GM12878 (cell line): ENCODE data around the gene NOP14. TPM values are rescaled to one million over a fixed set of nuclear protein-coding genes. Genes with fewer than 3 reads are reported as not detected.

Source experiments
- ATAC-seq: fragments of 200-7000 bp; cut with Tn5 transposase; 3 replicates; pipeline ENCODE4 v1.9.1; 2020; ENCODE audit warnings: mild to moderate bottlenecking, moderate library complexity
- BruUV-seq: library from RNA; stranded (reverse); fragments of 400-500 nt; replicated peaks from 2 replicates; lab custom pipeline; 2021; lab: Mats Ljungman, UMichigan
- CTCF ChIA-PET: fragments of 300-600 bp; sonication (Branson Sonifier 250); formaldehyde crosslinking; extraction: SDS; loops from one replicate; lab custom pipeline; 2021; ENCODE audit warnings: inconsistent platforms; lab: Yijun Ruan, JAX
- POLR2A ChIA-PET: fragments of 350-600 bp; formaldehyde crosslinking; extraction: SDS; loops from one replicate; lab custom pipeline; 2021; ENCODE audit warnings: inconsistent platforms; lab: Charles Lee
- RAD21 ChIA-PET: fragments of 300-600 bp; sonication (Branson Sonifier 250); formaldehyde crosslinking; loops from one replicate; lab custom pipeline; 2023; ENCODE audit warnings: antibody characterized with exemption; ENCODE audit not compliant: unreplicated experiment; lab: Charles Lee
- SMC1A ChIA-PET: fragments of 300-600 bp; sonication (Branson Sonifier 250); formaldehyde crosslinking; loops from one replicate; lab custom pipeline; 2023; ENCODE audit not compliant: unreplicated experiment, uncharacterized antibody; lab: Charles Lee
- DNase-seq: peaks from one replicate; pipeline ENCODE4 v3.0.0-alpha.2; 2011; ENCODE audit warnings: low read depth, low spot score
- FAIRE-seq: peaks from 3 replicates; lab custom pipeline; 2011; peaks lifted over from hg19 to GRCh38; lab: Jason Lieb, UNC
- H2AFZ ChIP-seq: 2 replicates; pipeline ENCODE4 v1.6.0; 2011; ENCODE audit warnings: low read depth, low read length, control low read depth; ENCODE audit not compliant: control insufficient read depth
- H3K27ac ChIP-seq: 2 replicates; pipeline ENCODE4 v1.5.1; 2011; ENCODE audit warnings: control low read depth; ENCODE audit not compliant: control insufficient read depth, insufficient read depth
- H3K27me3 ChIP-seq, 2 experiments: replicated peaks in 1 of 2; 2 replicates each; pipeline versions ENCODE4 v1.6.0 to v1.6.1; 2011; ENCODE audit warnings: low read length in 1 of 2; ENCODE audit not compliant: control insufficient read depth in 2 of 2, insufficient read depth in 2 of 2
- H3K36me3 ChIP-seq, 2 experiments: 2 replicates each; pipeline ENCODE4 v1.5.1; 2011; ENCODE audit warnings: low read length in 1 of 2; ENCODE audit not compliant: control insufficient read depth in 2 of 2, insufficient read depth in 2 of 2
- H3K4me1 ChIP-seq: 2 replicates; pipeline ENCODE4 v1.6.1; 2011; ENCODE audit warnings: mild to moderate bottlenecking, low read length, moderate library complexity, mixed read lengths; ENCODE audit not compliant: control insufficient read depth, insufficient read depth
- H3K4me2 ChIP-seq: 2 replicates; pipeline ENCODE4 v1.6.0; 2011; ENCODE audit warnings: control low read depth; ENCODE audit not compliant: control insufficient read depth, insufficient read depth
- H3K4me3 ChIP-seq: fragments of 200-600 bp; sonication (generic); 2 replicates; pipeline ENCODE4 v1.5.1; 2016
- H3K79me2 ChIP-seq: 2 replicates; pipeline ENCODE4 v1.6.0; 2011; ENCODE audit warnings: low read length; ENCODE audit not compliant: control insufficient read depth, insufficient read depth
- H3K9ac ChIP-seq: 2 replicates; pipeline ENCODE4 v1.8.0; 2011; ENCODE audit warnings: low read length, control low read depth, mixed read lengths; ENCODE audit not compliant: control insufficient read depth, insufficient read depth
- H3K9me3 ChIP-seq: replicated peaks from 3 replicates; pipeline ENCODE4 v1.5.1; 2011; ENCODE audit warnings: mild to moderate bottlenecking, low read length; ENCODE audit not compliant: control insufficient read depth, insufficient read depth
- H4K20me1 ChIP-seq: 2 replicates; pipeline ENCODE4 v1.6.0; 2011; ENCODE audit not compliant: control insufficient read depth, insufficient read depth
- CEBPB ChIP-seq, 2 experiments: fragments of 150-350 bp in 1 of 2; IDR thresholded peaks; 2 replicates each; pipeline ENCODE4 v1.6.1; 2012 to 2014; ENCODE audit warnings: low read depth in 2 of 2, low read length in 2 of 2, borderline replicate concordance in 1 of 2, inconsistent platforms in 1 of 2
- FOS ChIP-seq: IDR thresholded peaks from 3 replicates; pipeline ENCODE4 v1.6.1; 2011; ENCODE audit warnings: borderline replicate concordance; ENCODE audit not compliant: insufficient read length; ENCODE audit errors: extremely low read depth
- GATAD2B ChIP-seq: fragments of 450-650 bp; conservative IDR thresholded peaks from 2 replicates; pipeline ENCODE4 v1.6.1; 2017; ENCODE audit warnings: low read depth, mild to moderate bottlenecking, moderate library complexity
- IRF4 ChIP-seq: IDR thresholded peaks from 2 replicates; pipeline ENCODE4 v1.6.1; 2011; ENCODE audit warnings: low read depth, low read length
- JUNB ChIP-seq: IDR thresholded peaks from 2 replicates; pipeline ENCODE4 v1.6.1; 2016; ENCODE audit warnings: antibody characterized with exemption, mild to moderate bottlenecking
- MEF2A ChIP-seq: IDR thresholded peaks from 2 replicates; pipeline ENCODE4 v1.6.1; 2011; ENCODE audit warnings: low read depth, mild to moderate bottlenecking, low read length, moderate library complexity; ENCODE audit not compliant: insufficient read depth
- PAX8 ChIP-seq: fragments of 450-650 bp; IDR thresholded peaks from 2 replicates; pipeline ENCODE4 v1.6.1; 2017; ENCODE audit warnings: mild to moderate bottlenecking, moderate library complexity
- RELA ChIP-seq: fragments of 450-650 bp; IDR thresholded peaks from 2 replicates; pipeline ENCODE4 v1.8.0; 2014; ENCODE audit warnings: borderline replicate concordance; ENCODE audit not compliant: partially characterized antibody
- SMAD1 ChIP-seq: fragments of 450-650 bp; IDR thresholded peaks from 2 replicates; pipeline ENCODE4 v1.6.1; 2018; ENCODE audit warnings: mild to moderate bottlenecking, low read depth; ENCODE audit not compliant: partially characterized antibody
- ZZZ3 ChIP-seq: IDR thresholded peaks from 2 replicates; pipeline ENCODE4 v1.6.1; 2011; ENCODE audit warnings: low read depth; ENCODE audit not compliant: control insufficient read depth, insufficient read length
- WGBS: methylation state at CpG from one replicate; pipeline ENCODE4 v1.1.6; 2016; ENCODE audit warnings: low lambda C conversion rate; ENCODE audit not compliant: insufficient replicate concordance, insufficient coverage; ENCODE audit errors: missing lambda C conversion rate; 5-methylcytosine and 5-hydroxymethylcytosine counted together
- in situ Hi-C: fragments of 300-500 bp; cut with MboI; formaldehyde crosslinking; loops from 9 replicates; pipeline ENCODE4 v1.14.3; 2018; ENCODE audit warnings: mixed read lengths
- intact Hi-C: fragments of 100-400 bp; cut with micrococcal nuclease; formaldehyde crosslinking; loops from one replicate; pipeline ENCODE4 v1.14.2; 2022; ENCODE audit not compliant: unreplicated experiment
- polyA plus RNA-seq, 11 experiments: library from polyadenylated mRNA; depleted of rRNA in 4 of 11; unstranded in 6 of 11; stranded (reverse) in 5 of 11; fragments of >200 nt; fragmentation: Nextera tagmentation in 4 of 11; fragmentation: Illumina TruSeq in 1 of 11; extraction: Ambion mirVana in 4 of 11; extraction: Trizol in 1 of 11; gene quantifications; 1 replicate in 1 of 11; 2 replicates in 10 of 11; pipeline versions ENCODE4 v1.2.1 to v1.2.3, GENCODE V29; 2011 to 2016; ENCODE audit warnings: inconsistent platforms in 2 of 11, missing spikeins in 2 of 11, low read depth in 1 of 11
- total RNA-seq, 4 experiments: library from RNA; depleted of rRNA in 3 of 4; stranded (reverse); fragments of >200 nt in 3 of 4; fragmentation: Illumina TruSeq in 1 of 4; extraction: Trizol in 1 of 4; gene quantifications; 2 replicates each; pipeline versions ENCODE4 v1.2.1 to v1.2.3, GENCODE V29; 2013 to 2021
- TF ChIP-seq, protein P1 (sequence below): fragments of 450-650 bp; IDR thresholded peaks from 2 replicates; pipeline ENCODE4 v1.6.1; 2016; ENCODE audit warnings: mild to moderate bottlenecking, moderate library complexity, borderline replicate concordance
- TF ChIP-seq, protein P2 (sequence below): IDR thresholded peaks from 2 replicates; pipeline ENCODE4 v1.6.1; 2011; ENCODE audit warnings: low read depth, mild to moderate bottlenecking, low read length, moderate library complexity, borderline replicate concordance; ENCODE audit errors: extremely low read depth

NOP14 gene
- total and polyA plus RNA-seq, 10 of the 15 experiments (the other 5 are each of a cell fraction or from before 2014, with no cell fraction given), result 13.8 to 80.6 (median 49.7) TPM

DNA sequence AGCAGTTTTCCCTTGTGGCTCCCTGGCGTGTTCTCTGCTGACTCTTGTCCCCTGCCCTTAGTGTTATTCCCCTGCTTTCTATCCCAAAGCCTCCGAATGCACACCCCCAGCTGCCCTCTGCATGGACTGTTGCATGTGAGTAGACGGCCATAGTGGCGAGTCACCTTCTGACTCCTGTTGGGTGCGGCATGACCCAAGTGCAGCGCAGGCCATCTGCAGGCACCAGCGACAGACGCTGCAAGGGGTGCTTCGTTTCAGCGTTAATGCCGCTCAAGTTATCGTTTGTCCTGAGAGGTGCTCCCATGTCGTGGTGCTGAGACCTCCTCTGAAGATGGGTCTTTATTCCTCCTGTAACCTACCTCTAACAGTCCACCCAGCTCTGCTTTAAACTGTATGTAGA is 57.7 kb downstream of the NOP14 start:
- WGBS, result 94% methylated on average over 13 of the region's 13 CpGs
- Histone ChIP-seq H3K4me3 (no peak overlapping the region), H3K9me3 (no peaks in the 10 kb centered on the region), H4K20me1 (no peaks in the 10 kb centered on the region), H3K27ac (no peak overlapping the region), H3K36me3 (peaks cover 30 to 42% of the 10 kb centered on the region in 2 experiments), H3K27me3 (no peaks in the 10 kb centered on the region), H2AFZ (no peak overlapping the region), H3K4me1 (no peaks in the 10 kb centered on the region), H3K9ac (no peak overlapping the region), H3K4me2 (no peak overlapping the region), H3K79me2 (no peaks in the 10 kb centered on the region)
- in situ Hi-C loops (no loop called here), intact Hi-C loops (no loop called here)
- FAIRE-seq, result no peak
- CTCF ChIA-PET, result no interaction called here
- POLR2A ChIA-PET, result no interaction called here
- ATAC-seq, result no peak
- SMC1A ChIA-PET, result interaction anchor here (0.8 kb wide), 1 partner anchor 120 kb away, joined by 3 read pairs; no protein-coding TSS in a partner anchor
- no peak for DNase-seq
- no TSS peak for BruUV-seq
- TF ChIP-seq MEF2A, result no peak
- TF ChIP-seq GATAD2B, result no peak
- TF ChIP-seq PAX8, result no peak
- TF ChIP-seq FOS, result no peak
- TF ChIP-seq CEBPB (IDR thresholded peaks at IDR 0.05; ENCODE audit: borderline replicate concordance in 1 of 2, low read depth in 2 of 2, low read length in 2 of 2), result no peak
- TF ChIP-seq SMAD1, result no peak
- TF ChIP-seq ZZZ3, result no peak
- no peak for TF ChIP-seq RELA
- TF ChIP-seq JUNB, result no peak
- RAD21 ChIA-PET, result no interaction called here

DNA sequence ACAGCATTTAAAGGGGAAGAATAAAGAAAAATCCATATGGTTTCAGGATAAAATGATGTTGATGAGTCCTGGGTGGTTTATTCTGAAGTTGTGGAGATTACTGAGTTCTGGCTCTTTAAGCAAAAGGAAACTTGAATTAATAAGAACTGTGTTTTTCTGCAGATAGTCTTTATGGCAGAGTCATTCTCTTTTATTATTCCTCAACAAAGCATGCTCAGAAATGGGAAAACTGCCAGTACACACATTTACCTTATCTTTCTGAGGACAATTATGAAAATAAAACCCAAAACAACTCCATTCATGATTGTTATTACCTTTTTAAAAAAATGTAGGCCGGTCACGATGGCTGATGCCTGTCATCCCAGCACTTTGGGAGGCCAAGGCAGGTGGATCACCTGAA is 61.1 kb downstream of the NOP14 start:
- ChIA-PET POLR2A (no interaction called here), SMC1A (no interaction called here)

More for the DNA sequence above, 61.1 kb downstream of the NOP14 start:
- no peak for ATAC-seq
- ChIA-PET RAD21 (no interaction called here), CTCF (no interaction called here)
- no peak for FAIRE-seq
- H3K27ac ChIP-seq, result no peak overlapping the region
- H3K4me2 ChIP-seq, result no peak overlapping the region
- no peak for DNase-seq
- peaks cover 27 to 51% of the 10 kb centered on the region in 2 experiments for H3K36me3 ChIP-seq
- no peaks in the 10 kb centered on the region for H3K27me3 ChIP-seq
- no TSS peak for BruUV-seq
- no peak overlapping the region for H3K9ac ChIP-seq
- intact Hi-C loops (no loop called here), in situ Hi-C loops (no loop called here)
- no peaks in the 10 kb centered on the region for H3K4me1 ChIP-seq
- TF ChIP-seq, protein P1, sequence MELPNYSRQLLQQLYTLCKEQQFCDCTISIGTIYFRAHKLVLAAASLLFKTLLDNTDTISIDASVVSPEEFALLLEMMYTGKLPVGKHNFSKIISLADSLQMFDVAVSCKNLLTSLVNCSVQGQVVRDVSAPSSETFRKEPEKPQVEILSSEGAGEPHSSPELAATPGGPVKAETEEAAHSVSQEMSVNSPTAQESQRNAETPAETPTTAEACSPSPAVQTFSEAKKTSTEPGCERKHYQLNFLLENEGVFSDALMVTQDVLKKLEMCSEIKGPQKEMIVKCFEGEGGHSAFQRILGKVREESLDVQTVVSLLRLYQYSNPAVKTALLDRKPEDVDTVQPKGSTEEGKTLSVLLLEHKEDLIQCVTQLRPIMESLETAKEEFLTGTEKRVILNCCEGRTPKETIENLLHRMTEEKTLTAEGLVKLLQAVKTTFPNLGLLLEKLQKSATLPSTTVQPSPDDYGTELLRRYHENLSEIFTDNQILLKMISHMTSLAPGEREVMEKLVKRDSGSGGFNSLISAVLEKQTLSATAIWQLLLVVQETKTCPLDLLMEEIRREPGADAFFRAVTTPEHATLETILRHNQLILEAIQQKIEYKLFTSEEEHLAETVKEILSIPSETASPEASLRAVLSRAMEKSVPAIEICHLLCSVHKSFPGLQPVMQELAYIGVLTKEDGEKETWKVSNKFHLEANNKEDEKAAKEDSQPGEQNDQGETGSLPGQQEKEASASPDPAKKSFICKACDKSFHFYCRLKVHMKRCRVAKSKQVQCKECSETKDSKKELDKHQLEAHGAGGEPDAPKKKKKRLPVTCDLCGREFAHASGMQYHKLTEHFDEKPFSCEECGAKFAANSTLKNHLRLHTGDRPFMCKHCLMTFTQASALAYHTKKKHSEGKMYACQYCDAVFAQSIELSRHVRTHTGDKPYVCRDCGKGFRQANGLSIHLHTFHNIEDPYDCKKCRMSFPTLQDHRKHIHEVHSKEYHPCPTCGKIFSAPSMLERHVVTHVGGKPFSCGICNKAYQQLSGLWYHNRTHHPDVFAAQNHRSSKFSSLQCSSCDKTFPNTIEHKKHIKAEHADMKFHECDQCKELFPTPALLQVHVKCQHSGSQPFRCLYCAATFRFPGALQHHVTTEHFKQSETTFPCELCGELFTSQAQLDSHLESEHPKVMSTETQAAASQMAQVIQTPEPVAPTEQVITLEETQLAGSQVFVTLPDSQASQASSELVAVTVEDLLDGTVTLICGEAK, result no peak
- TF ChIP-seq, protein P2, sequence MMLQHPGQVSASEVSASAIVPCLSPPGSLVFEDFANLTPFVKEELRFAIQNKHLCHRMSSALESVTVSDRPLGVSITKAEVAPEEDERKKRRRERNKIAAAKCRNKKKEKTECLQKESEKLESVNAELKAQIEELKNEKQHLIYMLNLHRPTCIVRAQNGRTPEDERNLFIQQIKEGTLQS, result no peak
- no peak for TF ChIP-seq IRF4
- no peak overlapping the region for H2AFZ ChIP-seq
- H3K79me2 ChIP-seq, result no peaks in the 10 kb centered on the region
- H4K20me1 ChIP-seq, result no peaks in the 10 kb centered on the region
- 77% methylated on average over 2 of the region's 2 CpGs for WGBS
- no peaks in the 10 kb centered on the region for H3K9me3 ChIP-seq
- H3K4me3 ChIP-seq, result no peak overlapping the region
